HFF-Myc (cell line): ENCODE results near the gene TWIST2.

Experiments
- DNase-seq: peaks from one replicate; pipeline ENCODE4 v3.0.0-alpha.2; 2011; ENCODE audit warnings: low read depth; ENCODE audit errors: extremely low read depth
- H3K4me3 ChIP-seq: replicated peaks from 2 replicates; pipeline ENCODE4 v1.5.1; 2011; ENCODE audit warnings: low read depth, mild to moderate bottlenecking, control low read depth, low read length
- TF ChIP-seq, protein P1 (sequence below): IDR thresholded peaks from 2 replicates; pipeline ENCODE4 v1.5.1; 2012; ENCODE audit warnings: mild to moderate bottlenecking, low read depth, low read length, control low read depth; ENCODE audit errors: missing control alignments

The TWIST2 gene

GRCh38 chr2:238845583-238846377 lies 2.1 kb upstream of the TWIST2 start:
- TF ChIP-seq, protein P1, sequence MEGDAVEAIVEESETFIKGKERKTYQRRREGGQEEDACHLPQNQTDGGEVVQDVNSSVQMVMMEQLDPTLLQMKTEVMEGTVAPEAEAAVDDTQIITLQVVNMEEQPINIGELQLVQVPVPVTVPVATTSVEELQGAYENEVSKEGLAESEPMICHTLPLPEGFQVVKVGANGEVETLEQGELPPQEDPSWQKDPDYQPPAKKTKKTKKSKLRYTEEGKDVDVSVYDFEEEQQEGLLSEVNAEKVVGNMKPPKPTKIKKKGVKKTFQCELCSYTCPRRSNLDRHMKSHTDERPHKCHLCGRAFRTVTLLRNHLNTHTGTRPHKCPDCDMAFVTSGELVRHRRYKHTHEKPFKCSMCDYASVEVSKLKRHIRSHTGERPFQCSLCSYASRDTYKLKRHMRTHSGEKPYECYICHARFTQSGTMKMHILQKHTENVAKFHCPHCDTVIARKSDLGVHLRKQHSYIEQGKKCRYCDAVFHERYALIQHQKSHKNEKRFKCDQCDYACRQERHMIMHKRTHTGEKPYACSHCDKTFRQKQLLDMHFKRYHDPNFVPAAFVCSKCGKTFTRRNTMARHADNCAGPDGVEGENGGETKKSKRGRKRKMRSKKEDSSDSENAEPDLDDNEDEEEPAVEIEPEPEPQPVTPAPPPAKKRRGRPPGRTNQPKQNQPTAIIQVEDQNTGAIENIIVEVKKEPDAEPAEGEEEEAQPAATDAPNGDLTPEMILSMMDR = no peak
- peak overlapping the region; percentile 93 for H3K4me3 ChIP-seq
- DNase-seq = no peak

GRCh38 chr2:238846378-238846627 lies 1.6 kb upstream of the TWIST2 start:
- TF ChIP-seq, protein P1 = no peak
- DNase-seq = no peak
- peak overlapping the region; percentile 93 for H3K4me3 ChIP-seq

DNA sequence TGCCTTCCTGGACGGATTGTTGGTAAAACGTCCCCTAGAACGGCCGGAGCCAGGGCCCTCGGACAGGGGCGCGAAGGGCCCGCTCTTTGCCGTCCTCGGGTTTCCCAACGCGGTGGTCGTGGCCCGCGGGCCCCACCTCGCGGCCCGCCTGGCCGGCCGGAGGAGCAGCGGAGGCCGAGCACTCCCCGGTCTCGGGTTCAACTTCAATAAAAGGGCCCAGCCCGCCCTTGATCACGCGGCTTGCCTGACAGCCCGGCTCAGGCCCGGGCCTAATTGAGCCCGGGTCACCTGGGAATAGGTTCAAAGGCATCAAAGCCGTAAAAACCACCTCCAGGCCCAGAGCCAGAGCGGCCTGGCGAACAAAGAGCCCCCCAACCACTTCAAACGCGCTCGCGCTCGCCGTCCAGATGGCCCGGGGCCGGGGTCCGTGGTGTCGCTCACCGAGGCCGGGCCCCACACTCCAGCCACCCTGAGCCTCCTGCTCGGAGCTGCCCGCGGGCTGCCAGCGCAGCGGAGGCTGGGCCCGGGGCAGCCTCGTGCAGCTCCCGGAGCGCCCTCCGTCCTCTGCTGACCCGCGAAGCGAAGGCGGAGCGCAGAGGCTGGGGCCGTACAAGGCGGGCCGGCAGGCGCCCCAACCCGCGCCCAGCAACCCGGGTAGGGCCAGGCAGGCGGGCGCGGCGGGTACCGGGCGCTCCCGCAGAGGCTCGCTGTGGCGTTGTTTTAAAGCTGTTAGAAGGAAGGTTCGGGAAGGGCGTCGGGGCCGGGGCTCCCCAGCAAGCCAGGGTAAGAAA lies 1.1 kb upstream of the TWIST2 start:
- peak overlapping the region; percentile 93 for H3K4me3 ChIP-seq
- DNase-seq = no peak
- TF ChIP-seq, protein P1 = no peak

- DNase-seq = no peak
- H3K4me3 ChIP-seq = peak overlapping the region; percentile 93
- TF ChIP-seq, protein P1 = no peak
Measured at GRCh38 chr2:238847419-238847801, 475 bp upstream of the TWIST2 start.

DNA sequence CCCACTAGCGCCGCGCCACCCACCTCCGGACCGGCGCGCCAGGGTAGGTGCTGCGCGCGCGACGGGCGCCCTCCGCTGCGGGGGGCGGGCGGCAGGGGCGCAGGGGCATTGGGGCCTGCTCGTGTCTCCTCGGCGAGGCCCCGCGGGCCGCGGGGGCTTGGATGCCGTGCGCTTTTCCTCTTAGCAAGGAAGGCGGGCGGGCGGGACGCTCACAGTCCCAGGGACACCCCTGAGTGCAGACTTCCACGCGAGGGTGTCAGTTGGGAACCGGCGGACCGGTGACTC lies 748 bp downstream of the TWIST2 start:
- peak overlapping the region; percentile 93 for H3K4me3 ChIP-seq
- TF ChIP-seq, protein P1 = no peak
- no peak for DNase-seq

DNA sequence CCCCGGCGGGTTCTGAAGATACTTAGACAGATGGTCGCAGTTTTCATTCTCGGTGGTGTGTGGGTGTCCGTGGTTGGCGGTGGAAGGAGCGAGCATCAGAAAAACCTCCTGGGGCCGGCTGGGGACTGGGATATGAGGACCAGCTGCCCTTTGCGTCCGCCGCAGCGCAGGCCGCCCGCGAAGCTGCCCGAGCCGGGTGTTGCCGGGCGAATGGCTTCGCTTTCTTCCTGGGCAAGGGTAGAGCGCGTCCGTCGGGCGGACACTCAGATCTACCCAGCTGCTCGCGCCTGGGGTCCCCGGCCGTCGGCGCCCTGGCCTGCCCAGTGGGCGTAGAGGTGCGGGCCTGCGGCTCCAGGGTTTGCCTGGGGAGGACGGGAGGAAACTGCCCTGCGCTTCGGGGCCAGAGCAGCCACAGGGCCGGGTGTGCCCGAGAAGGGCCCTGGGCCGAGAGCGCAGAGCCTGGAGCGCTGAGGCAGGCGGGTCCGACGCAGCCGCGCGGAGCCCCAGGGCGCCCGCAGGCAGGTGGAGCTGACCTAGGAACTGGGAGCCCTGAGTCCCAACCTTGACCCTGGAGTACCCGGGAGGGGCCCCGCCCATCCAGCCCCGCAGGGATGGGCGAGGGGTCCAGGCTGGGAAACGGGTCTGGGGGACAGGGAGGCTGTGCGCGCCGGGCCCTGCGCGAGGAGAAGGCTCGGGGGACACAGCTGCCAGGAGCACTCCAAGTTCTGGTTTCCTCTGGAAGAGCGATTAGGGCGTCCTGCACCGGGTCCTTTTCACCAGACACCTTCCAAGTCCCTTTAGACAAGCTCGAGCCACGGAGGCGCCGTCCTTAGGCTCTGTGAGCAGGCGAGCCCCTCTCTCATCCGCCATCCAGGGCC lies 1.3 kb downstream of the TWIST2 start:
- no peak for DNase-seq
- TF ChIP-seq, protein P1 = no peak
- peak overlapping the region; percentile 93 for H3K4me3 ChIP-seq
